Activated T-cell treated with anti-CD3 and anti-CD28 coated beads, Interleukin-2, amount 50 U/mL, for 48 hours (primary cell): ENCODE measurements around the gene NRCAM.

Experiments
- DNase-seq, 2 experiments: peaks; one replicate each; pipeline ENCODE4 v3.0.0-alpha.2; 2020

Gene NRCAM

DNA sequence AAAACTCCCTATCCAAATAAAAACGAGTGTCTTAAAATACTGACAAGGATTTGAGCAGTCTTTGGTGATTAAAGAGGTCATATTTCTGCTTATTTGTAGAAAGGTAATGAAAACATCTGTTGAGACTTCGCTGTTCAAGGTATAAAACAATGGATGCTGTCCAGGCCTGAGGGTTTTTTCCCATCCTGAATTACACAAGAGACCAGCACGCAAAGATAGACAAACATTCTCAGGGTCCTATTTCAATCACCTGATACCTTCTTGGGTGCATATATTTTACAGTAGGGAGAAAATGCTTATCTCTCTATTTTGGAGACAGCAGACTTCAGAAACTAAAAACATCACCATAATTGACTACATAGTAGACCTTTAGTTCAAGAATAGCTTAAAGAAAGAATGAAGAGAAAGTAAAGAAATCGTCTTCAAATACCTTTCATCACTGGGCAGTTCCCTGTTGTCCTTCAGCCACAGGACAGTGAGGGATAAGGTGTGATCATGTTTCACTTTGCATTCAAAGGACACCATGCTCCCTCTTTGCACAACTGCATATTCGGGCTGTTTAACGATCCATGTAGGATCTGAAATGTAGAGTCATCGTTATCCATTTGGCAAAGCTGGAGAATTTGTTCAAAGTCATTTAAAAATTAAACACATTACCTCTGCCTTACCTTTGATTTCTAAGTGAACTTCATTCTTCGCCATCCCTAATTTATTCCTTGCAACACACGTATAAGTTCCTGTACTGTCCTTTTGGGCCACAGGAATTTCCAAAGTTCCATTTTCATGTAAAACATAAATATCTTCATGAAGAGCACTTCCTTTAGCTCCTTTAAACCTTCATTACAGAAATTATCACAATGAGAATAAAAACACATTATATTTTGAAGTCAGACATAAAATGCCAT, 262.4 kb downstream of the NRCAM start:
- no peak for DNase-seq

DNA sequence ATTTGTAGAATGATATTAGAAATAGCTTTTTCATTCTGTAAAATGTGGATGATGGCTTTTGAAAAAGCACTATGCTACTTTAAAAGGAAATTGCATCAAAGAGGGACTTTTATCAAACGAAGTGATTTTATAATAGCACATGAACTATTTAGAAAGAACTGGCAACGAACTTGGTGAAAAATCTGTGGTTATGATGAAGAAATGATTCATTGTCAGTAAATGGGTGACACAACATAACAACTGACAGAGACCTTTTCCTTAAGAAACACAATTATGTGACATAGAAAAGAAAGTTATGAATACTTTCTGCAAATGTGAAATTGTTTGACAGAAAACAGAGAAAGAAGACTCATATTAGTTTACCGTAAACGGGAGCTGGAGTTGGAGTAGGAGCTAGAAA, 265.3 kb downstream of the NRCAM start:
- DNase-seq = no peak

DNA sequence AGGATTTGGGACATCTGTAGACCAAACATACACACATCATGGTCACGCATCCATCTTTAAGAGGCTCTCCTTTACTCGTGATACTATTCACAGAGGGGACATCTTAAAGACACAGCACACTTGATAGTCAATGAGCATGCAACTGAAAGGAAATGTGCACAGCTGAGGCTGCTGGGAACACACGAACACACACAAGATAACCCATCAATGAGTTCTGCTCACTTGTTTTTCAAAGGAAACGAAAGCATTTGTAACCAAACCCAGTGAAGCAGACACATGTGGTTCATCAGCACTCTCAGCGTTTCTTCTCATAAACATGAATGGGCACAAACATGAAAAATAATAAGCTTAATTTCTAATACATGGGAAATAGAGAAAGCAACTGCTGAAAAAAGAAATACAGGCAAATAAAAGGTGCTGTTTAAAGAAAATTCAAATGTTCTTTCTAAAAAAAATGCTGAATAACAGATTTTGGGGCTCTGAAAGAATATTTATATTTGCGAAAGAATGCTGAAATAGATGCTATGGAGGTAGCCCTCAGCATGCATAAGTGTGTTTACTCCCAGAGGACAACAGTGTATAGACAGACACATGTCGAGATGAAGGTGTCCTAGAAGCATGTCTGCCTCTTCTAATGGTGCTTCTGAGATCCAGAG, 266.4 kb downstream of the NRCAM start:
- DNase-seq = no peak

DNA sequence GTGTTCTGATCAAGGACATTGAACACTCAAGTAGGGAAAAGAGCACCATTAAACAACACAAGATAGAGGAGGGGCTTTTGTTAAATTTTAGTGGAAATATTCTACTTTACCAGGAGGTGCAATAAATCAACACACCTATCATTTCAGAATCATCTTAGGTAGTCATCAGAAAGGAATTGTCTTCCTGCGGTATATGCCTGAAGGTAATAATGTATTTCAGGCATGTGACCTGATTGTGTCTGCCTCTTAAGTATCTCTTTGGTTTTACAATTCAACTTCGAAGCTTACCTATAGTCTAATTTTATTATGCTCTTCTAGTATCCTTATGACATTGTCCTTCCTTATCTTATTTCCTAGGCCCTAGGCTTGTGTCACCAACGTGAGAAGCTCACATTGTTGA, 267.5 kb downstream of the NRCAM start:
- DNase-seq = no peak

DNA sequence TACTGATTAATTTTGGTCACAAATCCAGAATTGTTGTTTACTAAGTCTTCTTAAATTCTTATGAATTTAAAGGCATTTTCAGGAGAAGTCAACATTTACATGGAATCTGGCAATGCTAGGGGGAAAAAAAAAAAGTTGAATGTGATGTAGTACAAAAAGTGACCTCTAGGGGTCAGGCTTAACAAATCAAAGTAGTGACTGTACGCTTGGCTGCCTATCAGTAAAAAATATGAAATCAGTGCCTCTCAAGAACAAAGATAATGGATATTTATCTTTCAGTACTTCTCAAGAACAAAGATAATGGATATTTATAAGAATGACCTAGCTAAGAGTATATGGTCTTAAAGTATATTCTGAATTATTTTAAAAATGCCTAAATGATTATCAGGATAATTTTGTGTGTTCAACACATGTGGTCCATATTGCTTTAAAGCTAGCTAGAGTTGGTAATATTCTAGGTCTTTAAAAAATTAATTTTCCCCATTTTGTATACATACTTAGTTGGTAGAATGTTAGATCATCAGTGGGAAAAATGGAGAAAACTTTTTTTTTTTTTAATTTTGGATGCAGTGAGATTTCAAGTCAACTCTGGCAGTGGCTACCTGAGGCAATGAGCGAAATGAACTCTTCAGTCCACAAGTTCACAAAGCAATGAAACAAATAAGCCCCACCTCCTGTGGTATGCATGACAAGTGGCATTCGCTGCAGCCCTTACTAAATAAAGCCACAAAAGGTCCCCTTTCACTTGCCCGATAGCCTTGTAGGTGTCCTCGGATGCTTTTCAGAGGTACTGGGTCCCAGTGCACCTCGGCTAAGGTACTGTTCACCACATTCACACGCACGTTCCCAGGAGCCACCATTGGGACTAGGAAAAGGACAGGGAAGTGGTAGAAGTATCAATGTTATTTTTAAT, 274.9 kb downstream of the NRCAM start:
- no peak for DNase-seq

DNA sequence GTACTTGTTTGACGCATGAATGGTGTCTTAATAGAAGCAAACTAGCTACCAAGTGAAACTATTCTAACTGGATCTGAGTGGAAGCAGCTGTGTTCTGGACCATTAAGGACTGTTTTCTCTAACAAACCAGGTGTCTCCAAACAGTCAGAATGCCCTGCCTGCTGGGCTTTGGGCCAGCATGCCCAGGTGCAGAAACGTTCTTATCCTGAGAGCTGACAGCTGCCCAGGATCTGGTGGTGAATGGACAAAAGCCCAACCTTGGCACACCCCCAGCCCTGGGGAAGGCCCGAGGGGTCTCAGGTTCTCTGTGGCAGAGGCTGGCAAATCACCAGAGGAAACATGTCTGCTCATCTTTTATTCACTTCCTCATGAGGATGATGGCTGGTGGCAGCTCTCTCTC, 277.8 kb downstream of the NRCAM start:
- no peak for DNase-seq

DNA sequence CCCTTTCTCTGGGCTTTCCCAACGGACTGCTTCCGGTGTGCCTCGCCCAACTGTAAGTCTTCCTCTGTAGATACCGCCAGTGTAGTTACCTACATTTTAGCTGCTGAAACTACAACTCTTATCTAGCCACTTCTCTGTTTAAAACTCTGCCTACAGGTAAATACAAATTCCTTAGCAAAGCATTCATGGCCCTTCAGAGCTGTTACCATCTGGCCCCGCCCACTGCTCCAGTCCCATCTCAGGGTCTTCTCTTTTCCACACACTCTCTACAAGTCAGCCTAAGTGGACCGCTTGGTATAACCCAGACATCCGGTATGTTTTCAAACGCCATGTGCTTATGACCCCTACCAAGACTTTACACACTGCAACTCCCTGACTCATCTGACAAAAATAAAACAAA, 285.1 kb downstream of the NRCAM start:
- DNase-seq = no peak

DNA sequence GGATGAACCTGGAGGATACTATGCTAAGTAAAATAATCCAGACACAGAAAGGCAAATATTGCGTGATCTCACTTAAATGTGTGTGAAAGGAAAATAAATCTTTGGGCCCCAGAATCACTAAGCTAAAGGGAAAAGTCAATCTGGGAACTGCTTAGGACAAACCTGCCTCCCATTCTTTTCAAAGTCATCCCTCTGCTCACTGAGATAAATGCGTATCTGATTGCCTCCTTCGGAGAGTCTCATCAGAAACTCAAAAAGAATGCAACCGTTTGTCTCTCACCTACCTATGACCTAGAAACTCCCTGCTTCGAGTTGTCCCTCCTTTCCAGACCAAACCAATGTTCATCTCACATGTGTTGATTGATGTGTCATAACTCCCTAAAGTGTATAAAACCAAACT, 286.0 kb downstream of the NRCAM start:
- DNase-seq = no peak

DNA sequence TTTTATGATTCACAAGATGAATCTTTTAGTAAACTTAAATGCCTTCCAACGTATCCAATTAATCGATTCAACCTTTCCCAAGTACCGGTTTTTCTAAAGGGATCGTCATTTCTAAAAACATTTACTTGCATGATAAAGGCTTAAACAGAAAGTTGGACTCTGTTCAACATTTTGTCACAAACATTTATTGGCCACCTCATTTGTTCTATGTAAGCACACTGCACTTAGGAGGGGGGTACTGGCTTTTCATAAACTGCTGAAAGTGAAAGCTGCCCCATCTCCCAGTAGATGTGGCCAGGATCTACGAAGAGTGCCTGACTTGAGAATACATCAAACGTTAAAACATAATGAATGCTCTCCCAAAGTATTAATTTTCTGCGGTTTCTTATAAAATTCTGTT, 288.8 kb downstream of the NRCAM start:
- DNase-seq = no peak

DNA sequence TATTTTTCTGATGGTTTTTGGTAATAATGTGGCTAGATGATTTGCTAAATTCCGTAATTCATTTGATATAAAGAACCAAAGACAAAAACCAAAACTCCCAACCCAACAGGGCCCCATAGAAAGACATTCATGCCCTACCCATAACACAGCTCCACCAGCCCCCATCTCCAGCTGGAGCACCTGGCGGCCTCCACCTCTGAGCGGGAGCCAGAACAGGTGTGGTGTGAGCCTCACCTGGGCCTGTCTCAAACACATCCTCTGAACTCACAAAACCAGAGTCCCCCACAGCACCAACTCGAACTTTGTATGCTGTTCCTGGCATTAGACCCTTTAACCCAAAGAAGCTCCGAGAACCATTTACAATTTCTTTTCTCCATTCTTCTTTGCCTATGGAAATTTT, 289.5 kb downstream of the NRCAM start:
- DNase-seq = no peak

DNA sequence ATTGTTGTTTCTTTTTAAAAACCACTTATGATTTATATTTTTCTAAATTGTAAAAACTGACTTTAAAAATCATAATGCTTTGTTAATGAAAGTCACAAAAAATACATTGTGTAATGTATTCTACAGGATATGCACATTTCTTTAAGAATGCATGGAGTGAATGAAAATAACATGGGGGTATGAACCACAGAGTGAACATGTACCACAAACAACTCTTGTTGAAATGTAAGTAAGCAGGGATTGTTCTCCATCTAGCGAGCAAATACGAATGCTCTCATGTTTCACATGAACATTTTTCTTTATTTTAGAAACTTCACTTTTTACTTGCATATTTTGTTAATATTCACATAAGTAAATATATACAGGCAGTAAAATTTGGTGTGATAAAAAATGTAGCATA, 290.5 kb downstream of the NRCAM start:
- no peak for DNase-seq

DNA sequence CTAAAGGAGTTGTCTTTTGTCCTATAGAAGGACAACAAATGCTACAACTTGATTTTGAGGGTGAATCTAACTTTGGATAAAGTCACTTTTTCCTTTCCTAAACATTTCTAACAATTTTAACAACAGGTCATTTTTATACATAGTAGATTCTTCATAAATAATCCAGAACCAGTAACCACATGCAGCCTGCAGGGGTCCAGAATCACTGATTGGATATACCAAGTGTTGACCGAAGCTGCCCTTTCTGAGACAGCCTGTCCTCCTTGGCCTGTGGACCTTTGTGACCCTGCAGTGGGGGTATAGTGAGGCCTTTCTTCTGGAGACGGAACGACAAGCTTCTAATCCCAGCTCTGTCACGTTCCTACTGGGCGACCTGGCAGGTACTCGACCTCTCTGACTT, 291.3 kb downstream of the NRCAM start:
- no peak for DNase-seq

DNA sequence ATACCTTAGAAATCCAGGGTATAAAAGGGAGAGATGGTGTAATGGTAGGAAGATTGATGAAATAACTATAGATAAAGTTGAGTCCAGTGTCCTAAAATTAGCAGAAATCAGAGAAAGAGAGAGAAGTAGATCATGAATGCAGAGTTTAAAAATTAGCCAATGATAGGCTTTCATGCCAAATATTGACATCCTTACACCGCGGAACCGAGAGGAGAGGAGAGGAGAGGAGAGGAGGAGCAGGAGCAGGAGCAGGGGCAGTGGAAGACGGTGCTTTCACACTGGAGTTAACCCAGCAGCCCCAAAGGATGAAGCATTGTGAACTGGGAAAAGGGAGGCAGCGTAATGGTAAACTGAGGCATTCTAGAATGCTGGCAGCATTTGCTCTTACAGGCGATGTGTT, 291.9 kb downstream of the NRCAM start:
- no peak for DNase-seq

DNA sequence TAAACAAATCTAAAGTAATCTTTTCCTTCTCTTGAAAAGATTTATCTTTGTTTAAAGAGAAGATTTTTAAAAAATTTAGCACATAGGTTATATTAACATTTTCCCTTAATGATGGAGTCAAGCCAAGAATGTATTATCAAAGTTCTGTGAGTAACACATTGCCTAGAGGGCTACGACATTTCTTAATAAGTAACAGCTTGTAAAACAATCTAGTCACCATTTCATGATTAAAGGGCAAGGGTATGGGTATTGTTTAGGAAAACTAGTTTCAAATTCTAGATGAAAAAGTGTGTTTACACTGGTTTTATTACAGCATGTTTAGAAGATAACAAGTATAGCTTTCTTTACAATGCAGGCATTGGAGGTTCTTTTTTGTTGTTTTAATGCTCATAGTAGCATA, 297.5 kb downstream of the NRCAM start:
- no peak for DNase-seq

DNA sequence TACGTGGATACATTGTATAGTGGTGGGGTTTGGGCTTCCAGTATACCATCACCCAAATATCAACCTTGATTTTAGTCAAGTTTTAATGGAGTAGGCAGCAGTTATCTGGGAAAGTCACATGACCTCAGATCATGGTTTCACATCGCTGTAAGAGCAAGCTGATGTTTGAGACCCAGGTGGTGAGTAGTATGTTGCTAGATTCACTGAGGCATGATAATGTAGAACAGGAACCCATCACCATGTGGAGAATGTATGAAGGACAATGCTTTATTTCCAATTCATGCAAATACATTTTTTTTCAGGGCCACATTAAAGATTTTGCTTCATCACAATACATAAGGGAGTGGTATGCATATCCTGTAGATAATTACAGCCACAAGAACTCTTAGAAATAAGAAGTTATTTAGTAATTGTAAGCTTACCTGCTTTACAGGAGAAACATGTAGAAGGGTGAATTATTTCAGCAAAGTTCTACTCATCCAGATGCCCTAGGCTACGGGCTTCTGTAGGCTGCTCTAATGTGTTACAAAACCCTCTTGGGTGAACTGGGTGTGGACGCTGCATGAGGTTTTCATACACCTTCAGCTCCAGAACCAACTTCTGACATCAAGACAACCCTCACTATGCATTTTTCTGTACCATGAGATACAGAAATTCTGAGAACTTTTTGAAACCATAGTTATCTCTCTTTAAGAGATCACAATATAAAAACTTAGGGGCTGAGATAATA, 298.5 kb downstream of the NRCAM start:
- DNase-seq = no peak

DNA sequence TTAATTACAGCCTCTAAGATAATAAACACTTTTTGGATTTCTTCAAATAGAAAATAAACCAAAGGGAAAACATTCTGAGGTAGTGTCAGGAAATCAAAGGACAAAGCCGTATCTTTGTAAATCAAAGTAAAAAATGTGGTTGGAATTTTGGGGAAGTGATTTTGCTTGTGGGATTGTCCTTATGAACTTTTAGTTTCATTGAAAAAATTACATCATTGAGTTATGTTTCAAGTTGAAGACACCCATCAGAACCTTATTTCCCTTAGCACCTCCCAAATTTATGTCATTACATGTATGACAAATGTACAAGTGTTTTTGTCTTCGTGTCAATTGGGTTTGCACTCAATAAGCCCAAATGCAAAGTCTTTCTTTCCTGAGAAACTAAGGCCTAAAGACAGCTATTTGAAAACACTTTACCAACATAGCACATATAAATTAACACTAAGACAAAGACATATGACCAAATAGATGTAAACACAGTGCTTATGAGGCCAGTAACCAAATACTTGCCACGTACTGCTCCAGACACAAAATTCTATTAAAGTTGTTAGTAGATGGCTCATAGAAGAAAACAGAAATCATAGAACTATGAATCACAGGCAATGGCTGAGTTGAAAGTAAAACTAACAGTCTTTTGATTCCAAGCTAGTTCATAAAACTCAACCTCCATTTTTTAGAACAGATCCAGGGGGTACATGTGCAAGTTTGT, 299.2 kb downstream of the NRCAM start:
- no peak for DNase-seq

DNA sequence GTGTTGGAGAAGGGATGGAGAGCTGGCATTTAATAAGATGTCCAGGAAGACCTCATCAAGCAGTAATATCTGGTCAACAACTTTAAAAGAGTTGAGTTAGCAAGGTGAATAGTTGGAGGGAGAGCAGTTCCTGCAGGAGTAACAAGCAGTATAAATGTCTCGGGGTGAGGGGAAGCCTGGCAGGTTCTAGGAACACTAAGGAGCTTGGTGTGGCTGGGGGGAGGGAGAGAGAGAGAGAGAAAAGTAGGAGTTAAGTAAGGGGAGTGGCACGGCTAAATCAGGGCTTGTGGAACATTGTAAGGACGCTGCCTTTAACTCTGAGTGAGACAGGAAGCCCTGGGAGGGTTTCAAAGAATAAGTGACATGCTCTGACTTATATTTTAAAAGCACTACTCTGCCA, 304.0 kb downstream of the NRCAM start:
- DNase-seq = no peak

DNA sequence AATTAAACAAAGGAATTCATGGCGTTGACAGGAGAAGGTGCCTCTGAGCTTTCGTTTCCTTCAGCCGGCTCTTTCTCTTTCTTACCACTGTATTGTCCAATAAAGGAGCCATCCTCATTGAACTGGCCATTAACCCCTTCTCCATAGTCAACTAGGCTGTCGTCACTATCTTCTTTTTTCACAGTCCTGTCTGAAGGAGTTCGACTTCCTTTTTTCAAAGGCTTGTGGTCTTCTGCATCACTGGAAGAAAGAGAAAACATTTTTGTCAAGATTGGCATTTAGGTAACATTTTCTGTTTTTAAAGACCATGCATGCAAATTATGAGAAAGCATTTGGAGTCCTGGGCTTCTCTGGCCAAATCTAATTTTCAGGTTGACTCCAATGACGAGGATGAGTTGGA, 306.3 kb downstream of the NRCAM start:
- DNase-seq = no peak

DNA sequence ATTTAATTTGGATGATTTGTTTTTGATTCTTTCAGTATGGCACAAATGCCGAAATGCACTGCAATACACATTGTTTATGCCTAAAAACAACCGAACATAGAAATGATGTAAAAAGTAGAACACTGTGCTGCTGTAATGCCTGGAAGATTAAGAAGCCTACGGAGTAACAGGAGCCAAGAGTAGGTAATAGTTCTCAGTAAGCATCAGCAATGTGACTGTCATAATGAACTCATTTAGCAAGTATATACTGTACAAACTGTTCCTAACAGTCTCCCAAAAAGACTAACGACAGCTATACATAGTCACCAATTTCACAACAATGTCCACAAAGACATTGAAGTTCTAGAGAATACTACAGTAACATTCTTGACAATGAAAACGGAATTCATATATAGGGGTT, 307.1 kb downstream of the NRCAM start:
- DNase-seq = no peak

DNA sequence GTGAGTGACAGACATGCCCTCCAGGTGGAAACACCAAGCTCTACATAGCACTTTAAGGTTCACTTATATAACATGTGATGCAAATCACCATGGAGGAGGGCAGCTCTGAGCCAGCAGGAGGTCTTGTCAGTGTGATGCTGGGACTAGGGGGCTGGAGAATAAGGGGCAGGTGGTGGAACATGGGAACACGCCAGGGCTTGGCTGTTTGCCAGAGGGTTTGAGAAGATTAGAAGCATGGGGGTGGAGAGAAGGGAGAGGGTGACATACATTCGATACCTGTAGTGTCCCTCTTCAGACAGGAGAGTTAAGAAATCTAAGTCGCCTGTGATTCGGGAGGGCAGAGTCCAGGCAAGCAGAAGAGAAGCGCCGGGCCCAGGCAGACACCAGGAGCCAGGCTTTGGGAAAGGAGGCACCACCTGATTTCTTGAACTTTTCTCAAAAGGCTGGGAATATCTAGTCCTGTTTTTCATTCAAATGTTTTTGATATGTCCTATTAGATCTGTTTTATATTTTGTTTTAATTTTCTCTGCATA, 309.1 kb downstream of the NRCAM start:
- no peak for DNase-seq

DNA sequence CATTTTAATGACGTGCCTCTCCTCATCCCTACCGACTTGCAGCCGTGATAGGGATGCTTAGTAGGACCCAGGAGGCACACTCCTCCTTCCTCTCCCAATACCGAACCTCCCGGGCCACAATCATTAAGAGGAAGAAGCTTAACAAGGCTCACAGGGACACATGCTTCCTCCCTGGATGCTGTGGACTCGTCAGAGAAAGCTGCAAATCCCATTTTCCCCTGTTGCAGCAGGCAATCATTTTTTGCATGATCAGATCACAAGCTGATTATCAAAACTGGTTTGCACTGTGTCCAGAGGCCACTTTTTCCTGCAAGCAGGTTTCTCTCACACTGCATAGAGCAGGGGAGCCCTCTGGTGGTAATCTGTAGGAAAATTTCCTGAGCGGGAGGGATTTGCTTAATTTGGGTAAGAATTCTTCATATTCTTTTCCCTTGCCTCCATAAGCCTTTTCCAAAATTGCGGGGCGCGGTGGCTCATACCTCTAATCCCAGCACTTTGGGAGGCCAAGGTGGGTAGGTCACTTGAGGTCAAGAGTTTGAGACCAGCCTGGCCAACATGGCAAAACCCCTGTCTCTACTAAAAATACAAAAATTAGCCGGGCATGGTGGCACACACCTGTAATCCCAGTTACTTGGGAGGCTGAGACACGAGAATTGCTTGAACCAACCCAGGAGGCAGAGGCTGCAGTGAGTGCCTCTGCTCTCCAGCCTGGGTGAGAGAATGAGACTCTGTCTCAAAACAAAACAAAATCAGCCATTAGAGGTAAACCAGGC, 310.0 kb downstream of the NRCAM start:
- peak; percentile 62 to 69 for DNase-seq
